Measurements from ENCODE around the gene PYM1.

- TF ChIP-seq CTCF (IDR thresholded peaks at IDR 0.05) (no peak), ZFX (IDR thresholded peaks at IDR 0.05; ENCODE audit: borderline replicate concordance) (no peak)
Observed at GRCh38 chr12:55933799-55934742, 6.4 kb upstream of the PYM1 start.

Data from 22Rv1 (cell line).